Measurements from ENCODE around the gene GATA6.

GATA6 gene

DNA sequence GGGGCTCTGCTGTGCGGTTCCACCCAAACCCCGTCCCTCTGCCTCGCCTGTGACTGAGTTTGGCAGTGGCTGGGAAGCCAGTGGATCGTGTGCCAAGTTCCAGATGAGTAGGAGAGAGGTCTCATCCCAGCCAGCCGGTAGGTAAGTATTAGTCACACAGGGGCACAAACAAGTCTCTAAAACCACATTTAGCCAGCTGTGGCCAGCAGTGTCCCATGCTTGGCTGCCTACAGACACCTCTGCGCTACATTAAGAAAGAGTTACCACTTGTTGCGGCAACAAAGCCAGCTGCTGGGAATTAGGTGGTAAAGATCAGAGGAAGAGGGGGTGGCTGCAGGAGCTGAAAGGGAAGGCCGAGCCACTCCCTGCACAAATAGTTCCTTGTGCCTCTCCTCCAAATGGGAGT lies 81.2 kb downstream of the GATA6 start:
- DNase-seq: no peak

Data from T-helper 9 cell (primary cell).